ENCODE data around the gene LSMEM2. TPM values are rescaled to one million over a fixed set of nuclear protein-coding genes. Genes with fewer than 3 reads are reported as not detected.

LSMEM2 gene
- total and polyA plus RNA-seq, 9 of the 15 experiments (the other 6 are each of a cell fraction or from before 2014, with no cell fraction given), result not detected

GRCh38 chr3:50327943-50328691, 49.2 kb downstream of the LSMEM2 start, which contains the start of gene TUSC2 (continued):
- no peak for TF ChIP-seq ZBTB8A (IDR thresholded peaks at IDR 0.05; ENCODE audit: partially characterized antibody)
- no peak for TF ChIP-seq YBX1 (IDR thresholded peaks at IDR 0.05)
- TF ChIP-seq PHF8 (IDR thresholded peaks at IDR 0.05; ENCODE audit: borderline replicate concordance, low read length), result peak; percentile 73; the same call in 1 of the 2 replicates
- TF ChIP-seq, protein P1, sequence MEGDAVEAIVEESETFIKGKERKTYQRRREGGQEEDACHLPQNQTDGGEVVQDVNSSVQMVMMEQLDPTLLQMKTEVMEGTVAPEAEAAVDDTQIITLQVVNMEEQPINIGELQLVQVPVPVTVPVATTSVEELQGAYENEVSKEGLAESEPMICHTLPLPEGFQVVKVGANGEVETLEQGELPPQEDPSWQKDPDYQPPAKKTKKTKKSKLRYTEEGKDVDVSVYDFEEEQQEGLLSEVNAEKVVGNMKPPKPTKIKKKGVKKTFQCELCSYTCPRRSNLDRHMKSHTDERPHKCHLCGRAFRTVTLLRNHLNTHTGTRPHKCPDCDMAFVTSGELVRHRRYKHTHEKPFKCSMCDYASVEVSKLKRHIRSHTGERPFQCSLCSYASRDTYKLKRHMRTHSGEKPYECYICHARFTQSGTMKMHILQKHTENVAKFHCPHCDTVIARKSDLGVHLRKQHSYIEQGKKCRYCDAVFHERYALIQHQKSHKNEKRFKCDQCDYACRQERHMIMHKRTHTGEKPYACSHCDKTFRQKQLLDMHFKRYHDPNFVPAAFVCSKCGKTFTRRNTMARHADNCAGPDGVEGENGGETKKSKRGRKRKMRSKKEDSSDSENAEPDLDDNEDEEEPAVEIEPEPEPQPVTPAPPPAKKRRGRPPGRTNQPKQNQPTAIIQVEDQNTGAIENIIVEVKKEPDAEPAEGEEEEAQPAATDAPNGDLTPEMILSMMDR (IDR thresholded peaks at IDR 0.05 in 2 of 3, conservative IDR thresholded peaks at IDR 0.05 in 1 of 3; ENCODE audit: insufficient read depth in 2 of 3, low read depth in 1 of 3, low read length in 3 of 3), result no peak
- TF ChIP-seq ATF6 (CRISPR knock-in tag; IDR thresholded peaks at IDR 0.05), result 0 out of 2 replicates have a peak, but pooled peaks have one; percentile 16
- no peak for TF ChIP-seq SNAPC5 (CRISPR knock-in tag; IDR thresholded peaks at IDR 0.05)
- TF ChIP-seq HDAC6 (IDR thresholded peaks at IDR 0.05; ENCODE audit: low read depth, low read length), result no peak
- no peak for TF ChIP-seq KLF1 (tag; IDR thresholded peaks at IDR 0.05)
- TF ChIP-seq SRF (CRISPR knock-in tag; IDR thresholded peaks at IDR 0.05), result no peak
- TF ChIP-seq CBFA2T3 (IDR thresholded peaks at IDR 0.05), result no peak
- TF ChIP-seq SRSF7 (optimal IDR thresholded peaks at IDR 0.05; ENCODE audit: low read depth, low read length), result no peak
- TF ChIP-seq KLF16 (IDR thresholded peaks at IDR 0.05), result no peak
- no peak for TF ChIP-seq ZNF695 (CRISPR knock-in tag; IDR thresholded peaks at IDR 0.05)
- TF ChIP-seq ZNF184 (CRISPR knock-in tag; IDR thresholded peaks at IDR 0.05), result no peak
- TF ChIP-seq, protein P2, sequence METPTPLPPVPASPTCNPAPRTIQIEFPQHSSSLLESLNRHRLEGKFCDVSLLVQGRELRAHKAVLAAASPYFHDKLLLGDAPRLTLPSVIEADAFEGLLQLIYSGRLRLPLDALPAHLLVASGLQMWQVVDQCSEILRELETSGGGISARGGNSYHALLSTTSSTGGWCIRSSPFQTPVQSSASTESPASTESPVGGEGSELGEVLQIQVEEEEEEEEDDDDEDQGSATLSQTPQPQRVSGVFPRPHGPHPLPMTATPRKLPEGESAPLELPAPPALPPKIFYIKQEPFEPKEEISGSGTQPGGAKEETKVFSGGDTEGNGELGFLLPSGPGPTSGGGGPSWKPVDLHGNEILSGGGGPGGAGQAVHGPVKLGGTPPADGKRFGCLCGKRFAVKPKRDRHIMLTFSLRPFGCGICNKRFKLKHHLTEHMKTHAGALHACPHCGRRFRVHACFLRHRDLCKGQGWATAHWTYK (CRISPR knock-in tag; IDR thresholded peaks at IDR 0.05), result no peak
- TF ChIP-seq C11orf30 (IDR thresholded peaks at IDR 0.05; ENCODE audit: low read depth), result peak; percentile 90
- TF ChIP-seq SIN3A (IDR thresholded peaks at IDR 0.05; ENCODE audit: borderline replicate concordance in 2 of 2, control insufficient read depth in 1 of 2, low read depth in 2 of 2, low read length in 2 of 2), result peak; percentile 81 to 90; a peak in 2 of 4 replicates
- TF ChIP-seq ZNF41 (CRISPR knock-in tag; conservative IDR thresholded peaks at IDR 0.05), result no peak
- TF ChIP-seq, protein P3, sequence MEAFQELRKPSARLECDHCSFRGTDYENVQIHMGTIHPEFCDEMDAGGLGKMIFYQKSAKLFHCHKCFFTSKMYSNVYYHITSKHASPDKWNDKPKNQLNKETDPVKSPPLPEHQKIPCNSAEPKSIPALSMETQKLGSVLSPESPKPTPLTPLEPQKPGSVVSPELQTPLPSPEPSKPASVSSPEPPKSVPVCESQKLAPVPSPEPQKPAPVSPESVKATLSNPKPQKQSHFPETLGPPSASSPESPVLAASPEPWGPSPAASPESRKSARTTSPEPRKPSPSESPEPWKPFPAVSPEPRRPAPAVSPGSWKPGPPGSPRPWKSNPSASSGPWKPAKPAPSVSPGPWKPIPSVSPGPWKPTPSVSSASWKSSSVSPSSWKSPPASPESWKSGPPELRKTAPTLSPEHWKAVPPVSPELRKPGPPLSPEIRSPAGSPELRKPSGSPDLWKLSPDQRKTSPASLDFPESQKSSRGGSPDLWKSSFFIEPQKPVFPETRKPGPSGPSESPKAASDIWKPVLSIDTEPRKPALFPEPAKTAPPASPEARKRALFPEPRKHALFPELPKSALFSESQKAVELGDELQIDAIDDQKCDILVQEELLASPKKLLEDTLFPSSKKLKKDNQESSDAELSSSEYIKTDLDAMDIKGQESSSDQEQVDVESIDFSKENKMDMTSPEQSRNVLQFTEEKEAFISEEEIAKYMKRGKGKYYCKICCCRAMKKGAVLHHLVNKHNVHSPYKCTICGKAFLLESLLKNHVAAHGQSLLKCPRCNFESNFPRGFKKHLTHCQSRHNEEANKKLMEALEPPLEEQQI (IDR thresholded peaks at IDR 0.05), result no peak
- no peak for TF ChIP-seq SRSF9 (IDR thresholded peaks at IDR 0.05; ENCODE audit: borderline replicate concordance, low read depth, low read length)
- no peak for TF ChIP-seq GTF2A2 (tag; IDR thresholded peaks at IDR 0.05)
